ENCODE results near the gene RBCK1. TPM values are rescaled to one million over a fixed set of nuclear protein-coding genes. Genes with fewer than 3 reads are reported as not detected.
A peak's percentile ranks its signal among the peaks of the same experiment; 100 is the strongest.

Gene RBCK1
- total RNA-seq, 1 donor from 2014 or later = 111 TPM

DNA sequence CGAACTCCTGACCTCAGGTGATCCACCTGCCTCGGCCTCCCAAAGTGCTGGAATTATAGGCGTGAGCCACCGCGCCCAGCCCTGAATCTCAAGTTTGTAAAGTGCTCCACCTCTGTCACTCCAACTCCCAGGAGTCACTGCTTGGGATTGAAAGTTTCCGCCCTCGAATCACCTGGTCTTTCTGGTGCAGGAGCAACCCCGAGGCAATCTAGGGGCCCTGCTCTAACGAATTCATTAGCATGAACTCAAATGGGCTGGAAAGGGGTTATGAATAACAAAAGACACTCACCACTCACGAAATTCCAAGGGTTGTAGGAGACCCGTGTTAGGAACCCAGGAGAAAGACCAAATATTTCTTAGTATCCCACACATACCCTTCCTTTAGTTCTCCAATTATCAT lies 26.1 kb downstream of the RBCK1 start:
- no peak overlapping the region for H3K4me3 Mint-ChIP-seq

DNA sequence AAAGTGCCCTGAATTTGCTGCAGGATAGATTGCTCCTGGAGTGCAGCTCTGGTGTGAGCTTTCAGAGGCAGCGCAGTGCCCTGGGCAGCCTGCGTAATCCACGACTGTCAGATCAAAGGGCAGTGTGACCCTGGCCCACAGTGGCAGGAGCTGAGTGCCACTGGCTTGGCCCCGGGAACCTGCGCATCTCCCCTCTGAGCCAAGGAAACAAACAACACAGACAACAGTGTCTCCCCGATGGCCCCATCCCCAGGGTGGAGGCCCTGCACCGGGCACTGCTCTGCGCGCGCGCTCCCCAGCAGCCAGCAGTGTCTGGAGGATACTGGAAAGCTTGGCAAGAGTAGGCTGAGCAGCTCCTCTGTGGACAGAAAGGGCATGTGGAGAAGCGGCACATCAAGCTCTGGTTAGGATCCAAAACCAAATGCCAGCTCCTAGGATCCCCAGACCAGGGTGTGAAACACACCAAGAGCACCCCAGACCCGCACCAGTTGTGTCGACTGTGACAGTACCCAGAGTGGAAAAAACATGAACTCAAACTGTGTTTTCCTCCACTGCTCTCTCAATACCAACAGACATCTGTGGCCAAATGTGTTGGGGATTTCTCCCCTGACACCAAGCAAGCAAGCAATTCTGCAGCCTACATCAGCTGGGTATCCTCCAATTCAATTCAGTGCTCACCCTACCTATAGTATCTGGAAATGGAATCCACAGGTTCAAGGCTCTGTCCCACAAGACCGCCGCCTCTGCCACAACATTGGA lies 26.7 kb downstream of the RBCK1 start:
- peak overlapping the region; percentile 12 for H3K27ac Mint-ChIP-seq
- peaks cover 11% of the 10 kb centered on the region for H3K4me1 Mint-ChIP-seq
- H3K27me3 Mint-ChIP-seq (ENCODE audit: low read depth) = no peaks in the 10 kb centered on the region
- peaks cover 28% of the 10 kb centered on the region for H3K36me3 Mint-ChIP-seq
- DNase-seq (ENCODE audit: low spot score in 2 of 2, unreplicated experiment in 2 of 2) = no peak
- H3K4me3 Mint-ChIP-seq = no peak overlapping the region
- TF ChIP-seq, protein P1, sequence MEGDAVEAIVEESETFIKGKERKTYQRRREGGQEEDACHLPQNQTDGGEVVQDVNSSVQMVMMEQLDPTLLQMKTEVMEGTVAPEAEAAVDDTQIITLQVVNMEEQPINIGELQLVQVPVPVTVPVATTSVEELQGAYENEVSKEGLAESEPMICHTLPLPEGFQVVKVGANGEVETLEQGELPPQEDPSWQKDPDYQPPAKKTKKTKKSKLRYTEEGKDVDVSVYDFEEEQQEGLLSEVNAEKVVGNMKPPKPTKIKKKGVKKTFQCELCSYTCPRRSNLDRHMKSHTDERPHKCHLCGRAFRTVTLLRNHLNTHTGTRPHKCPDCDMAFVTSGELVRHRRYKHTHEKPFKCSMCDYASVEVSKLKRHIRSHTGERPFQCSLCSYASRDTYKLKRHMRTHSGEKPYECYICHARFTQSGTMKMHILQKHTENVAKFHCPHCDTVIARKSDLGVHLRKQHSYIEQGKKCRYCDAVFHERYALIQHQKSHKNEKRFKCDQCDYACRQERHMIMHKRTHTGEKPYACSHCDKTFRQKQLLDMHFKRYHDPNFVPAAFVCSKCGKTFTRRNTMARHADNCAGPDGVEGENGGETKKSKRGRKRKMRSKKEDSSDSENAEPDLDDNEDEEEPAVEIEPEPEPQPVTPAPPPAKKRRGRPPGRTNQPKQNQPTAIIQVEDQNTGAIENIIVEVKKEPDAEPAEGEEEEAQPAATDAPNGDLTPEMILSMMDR (IDR thresholded peaks at IDR 0.05; ENCODE audit: unreplicated experiment) = no peak
- no peaks in the 10 kb centered on the region for H3K9me3 Mint-ChIP-seq

More for the DNA sequence above, 26.1 kb downstream of the RBCK1 start:
- TF ChIP-seq, protein P1 (IDR thresholded peaks at IDR 0.05; ENCODE audit: unreplicated experiment) = no peak
- DNase-seq (ENCODE audit: low spot score in 2 of 2, unreplicated experiment in 2 of 2) = no peak
- Mint-ChIP-seq H3K36me3 (peaks cover 23% of the 10 kb centered on the region), H3K9me3 (no peaks in the 10 kb centered on the region), H3K27me3 (ENCODE audit: low read depth) (no peaks in the 10 kb centered on the region), H3K4me1 (peaks cover 11% of the 10 kb centered on the region), H3K27ac (peak overlapping the region; percentile 50)

DNA sequence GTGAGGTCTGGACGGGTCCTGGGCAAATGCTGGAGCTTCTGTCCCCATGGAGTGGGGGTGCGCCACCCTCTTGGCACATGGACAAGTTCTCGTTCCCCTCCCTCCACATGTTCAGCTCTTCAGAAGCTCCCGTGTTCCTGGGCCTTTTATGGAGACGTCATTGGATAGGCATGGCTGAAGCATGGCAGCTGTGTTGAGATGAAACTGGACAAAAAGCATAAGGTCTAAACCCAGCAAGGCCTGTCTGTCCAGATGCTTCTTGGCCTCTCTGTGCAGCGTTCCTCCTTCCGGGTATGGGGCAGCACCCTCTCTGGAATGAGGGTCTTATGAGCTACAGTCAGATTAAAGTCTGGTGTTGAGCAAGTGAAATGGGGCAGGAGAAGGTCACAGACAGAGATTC lies 27.5 kb downstream of the RBCK1 start:
- Mint-ChIP-seq H3K4me1 (peaks cover 11% of the 10 kb centered on the region), H3K27me3 (ENCODE audit: low read depth) (no peaks in the 10 kb centered on the region), H3K27ac (no peak overlapping the region), H3K9me3 (no peaks in the 10 kb centered on the region), H3K4me3 (no peak overlapping the region), H3K36me3 (peaks cover 33% of the 10 kb centered on the region)
- no peak for DNase-seq (ENCODE audit: low spot score in 2 of 2, unreplicated experiment in 2 of 2)
- TF ChIP-seq, protein P1 (IDR thresholded peaks at IDR 0.05; ENCODE audit: unreplicated experiment) = no peak

DNA sequence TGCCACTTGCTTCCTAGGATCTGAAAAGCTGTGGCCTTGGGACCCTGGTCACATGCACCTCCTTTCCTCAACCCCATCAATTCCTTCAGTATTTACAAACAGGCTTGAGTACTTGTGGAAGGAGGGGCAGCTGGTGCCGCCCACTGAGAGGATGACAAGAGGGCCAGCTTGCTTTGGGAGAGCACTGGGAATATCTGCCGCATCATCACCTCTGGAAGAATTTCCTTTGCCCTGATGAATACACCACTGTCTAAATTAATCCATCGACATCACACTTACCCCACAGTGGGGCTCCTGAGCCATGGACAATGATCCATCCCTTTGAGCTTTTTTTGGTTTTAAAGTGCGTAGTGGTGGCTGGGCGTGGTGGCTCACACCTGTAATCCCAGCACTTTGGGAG lies 28.4 kb downstream of the RBCK1 start:
- no peak for DNase-seq (ENCODE audit: low spot score in 2 of 2, unreplicated experiment in 2 of 2)
- Mint-ChIP-seq H3K27me3 (ENCODE audit: low read depth) (no peaks in the 10 kb centered on the region), H3K4me3 (no peak overlapping the region), H3K36me3 (peaks cover 32% of the 10 kb centered on the region), H3K27ac (no peak overlapping the region), H3K9me3 (no peaks in the 10 kb centered on the region), H3K4me1 (peaks cover 11% of the 10 kb centered on the region)
- TF ChIP-seq, protein P1 (IDR thresholded peaks at IDR 0.05; ENCODE audit: unreplicated experiment) = no peak

DNA sequence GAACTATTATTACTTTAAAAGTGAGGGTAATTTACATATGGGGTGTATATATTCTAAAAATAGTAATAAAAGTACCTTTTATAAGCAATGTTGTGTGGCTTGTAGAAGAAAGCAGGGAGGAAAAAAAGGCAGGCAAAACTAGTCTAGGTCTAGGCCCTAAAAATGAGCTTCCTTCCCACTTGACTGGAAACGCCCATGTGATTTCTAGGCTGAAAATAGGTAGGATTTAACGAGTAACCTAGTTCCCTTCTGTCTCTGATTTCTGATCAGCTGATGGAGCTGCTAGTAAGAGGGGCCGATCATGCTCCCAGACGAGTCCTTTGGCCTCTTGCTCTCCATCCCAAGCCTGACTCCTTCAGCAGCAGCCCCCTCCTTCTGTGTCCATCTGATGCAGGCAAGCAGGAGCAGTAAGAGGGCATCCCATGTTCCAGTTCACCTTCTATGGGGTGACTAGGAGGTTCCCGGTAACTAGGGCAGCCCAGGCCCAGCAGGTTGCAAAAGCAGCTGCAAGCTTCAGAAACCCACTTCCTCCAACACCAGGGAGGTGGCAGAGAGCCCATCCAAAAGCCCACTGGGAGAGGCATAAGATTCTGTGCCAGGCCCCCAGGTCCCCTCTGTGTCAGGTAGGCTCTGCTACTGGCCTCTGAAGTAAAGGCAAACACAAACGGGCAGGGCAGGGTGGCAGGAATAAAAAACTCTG lies 29.8 kb downstream of the RBCK1 start:
- TF ChIP-seq, protein P1 (IDR thresholded peaks at IDR 0.05; ENCODE audit: unreplicated experiment) = no peak
- Mint-ChIP-seq H3K4me1 (peaks cover 11% of the 10 kb centered on the region), H3K36me3 (peaks cover 36% of the 10 kb centered on the region), H3K9me3 (no peaks in the 10 kb centered on the region), H3K4me3 (no peak overlapping the region), H3K27ac (no peak overlapping the region), H3K27me3 (ENCODE audit: low read depth) (no peaks in the 10 kb centered on the region)
- DNase-seq (ENCODE audit: low spot score in 2 of 2, unreplicated experiment in 2 of 2) = no peak

Data from mesothelial cell of epicardium (in vitro differentiated cells).